ENCODE data around the gene ADORA1.

Gene ADORA1

GRCh38 chr1:203184467-203184866, 56.9 kb downstream of the ADORA1 start:
- no peaks in the 10 kb centered on the region for H3K9me3 ChIP-seq (ENCODE audit: control insufficient read depth, insufficient read depth, low read length)
- no peak overlapping the region for H3K4me3 ChIP-seq (ENCODE audit: low read depth, low read length)
- no peaks in the 10 kb centered on the region for H3K36me3 ChIP-seq (ENCODE audit: control insufficient read depth, insufficient read depth, low read length)
- H3K4me1 ChIP-seq (ENCODE audit: control insufficient read depth, insufficient read depth, low read length) = peaks cover 21% of the 10 kb centered on the region
- H3K9ac ChIP-seq (ENCODE audit: low read depth, low read length) = no peak overlapping the region
- H3K27me3 ChIP-seq (ENCODE audit: control insufficient read depth, insufficient read depth, low read length) = no peaks in the 10 kb centered on the region

- H3K4me1 ChIP-seq (ENCODE audit: control insufficient read depth, insufficient read depth, low read length) = peaks cover 21% of the 10 kb centered on the region
Measured at GRCh38 chr1:203185061-203185461, 57.5 kb downstream of the ADORA1 start.

GRCh38 chr1:203185585-203185984, 58.1 kb downstream of the ADORA1 start:
- Histone ChIP-seq H3K4me1 (ENCODE audit: control insufficient read depth, insufficient read depth, low read length) (peaks cover 21% of the 10 kb centered on the region), H3K27me3 (ENCODE audit: control insufficient read depth, insufficient read depth, low read length) (no peaks in the 10 kb centered on the region), H3K9ac (ENCODE audit: low read depth, low read length) (no peak overlapping the region), H3K4me3 (ENCODE audit: low read depth, low read length) (no peak overlapping the region), H3K36me3 (ENCODE audit: control insufficient read depth, insufficient read depth, low read length) (no peaks in the 10 kb centered on the region), H3K9me3 (ENCODE audit: control insufficient read depth, insufficient read depth, low read length) (no peaks in the 10 kb centered on the region)

More at GRCh38 chr1:203185061-203185461, 57.5 kb downstream of the ADORA1 start:
- Histone ChIP-seq H3K9ac (ENCODE audit: low read depth, low read length) (no peak overlapping the region), H3K9me3 (ENCODE audit: control insufficient read depth, insufficient read depth, low read length) (no peaks in the 10 kb centered on the region), H3K36me3 (ENCODE audit: control insufficient read depth, insufficient read depth, low read length) (no peaks in the 10 kb centered on the region), H3K4me3 (ENCODE audit: low read depth, low read length) (no peak overlapping the region), H3K27me3 (ENCODE audit: control insufficient read depth, insufficient read depth, low read length) (no peaks in the 10 kb centered on the region)

GRCh38 chr1:203186091-203186445, 58.5 kb downstream of the ADORA1 start:
- Histone ChIP-seq H3K4me1 (ENCODE audit: control insufficient read depth, insufficient read depth, low read length) (peaks cover 21% of the 10 kb centered on the region), H3K4me3 (ENCODE audit: low read depth, low read length) (no peak overlapping the region), H3K36me3 (ENCODE audit: control insufficient read depth, insufficient read depth, low read length) (no peaks in the 10 kb centered on the region), H3K9ac (ENCODE audit: low read depth, low read length) (no peak overlapping the region), H3K27me3 (ENCODE audit: control insufficient read depth, insufficient read depth, low read length) (no peaks in the 10 kb centered on the region), H3K9me3 (ENCODE audit: control insufficient read depth, insufficient read depth, low read length) (no peaks in the 10 kb centered on the region)

GRCh38 chr1:203186446-203187303, 59.1 kb downstream of the ADORA1 start, which contains the start of gene CHI3L1:
TSS of gene CHI3L1 (minus strand) at chr1:203186704. CDS start at chr1:203186623, 81 bp downstream.
- Histone ChIP-seq H3K27me3 (ENCODE audit: control insufficient read depth, insufficient read depth, low read length) (no peaks in the 10 kb centered on the region), H3K36me3 (ENCODE audit: control insufficient read depth, insufficient read depth, low read length) (no peaks in the 10 kb centered on the region), H3K9me3 (ENCODE audit: control insufficient read depth, insufficient read depth, low read length) (no peaks in the 10 kb centered on the region), H3K4me1 (ENCODE audit: control insufficient read depth, insufficient read depth, low read length) (peaks cover 21% of the 10 kb centered on the region), H3K4me3 (ENCODE audit: low read depth, low read length) (peak within 1 kb of the TSS; percentile 19), H3K9ac (ENCODE audit: low read depth, low read length) (peak within 1 kb of the TSS; percentile 1)

GRCh38 chr1:203187304-203187685, 59.8 kb downstream of the ADORA1 start:
- H3K4me1 ChIP-seq (ENCODE audit: control insufficient read depth, insufficient read depth, low read length) = peaks cover 21% of the 10 kb centered on the region
- no peak overlapping the region for H3K9ac ChIP-seq (ENCODE audit: low read depth, low read length)
- H3K27me3 ChIP-seq (ENCODE audit: control insufficient read depth, insufficient read depth, low read length) = no peaks in the 10 kb centered on the region
- no peak overlapping the region for H3K4me3 ChIP-seq (ENCODE audit: low read depth, low read length)
- no peaks in the 10 kb centered on the region for H3K9me3 ChIP-seq (ENCODE audit: control insufficient read depth, insufficient read depth, low read length)
- H3K36me3 ChIP-seq (ENCODE audit: control insufficient read depth, insufficient read depth, low read length) = no peaks in the 10 kb centered on the region

GRCh38 chr1:203187689-203188264, 60.3 kb downstream of the ADORA1 start:
- no peaks in the 10 kb centered on the region for H3K36me3 ChIP-seq (ENCODE audit: control insufficient read depth, insufficient read depth, low read length)
- no peak overlapping the region for H3K9ac ChIP-seq (ENCODE audit: low read depth, low read length)
- H3K4me3 ChIP-seq (ENCODE audit: low read depth, low read length) = no peak overlapping the region
- H3K4me1 ChIP-seq (ENCODE audit: control insufficient read depth, insufficient read depth, low read length) = peaks cover 21% of the 10 kb centered on the region
- H3K27me3 ChIP-seq (ENCODE audit: control insufficient read depth, insufficient read depth, low read length) = no peaks in the 10 kb centered on the region
- H3K9me3 ChIP-seq (ENCODE audit: control insufficient read depth, insufficient read depth, low read length) = no peaks in the 10 kb centered on the region

GRCh38 chr1:203188686-203189232, 61.2 kb downstream of the ADORA1 start:
- no peaks in the 10 kb centered on the region for H3K36me3 ChIP-seq (ENCODE audit: control insufficient read depth, insufficient read depth, low read length)
- peaks cover 21% of the 10 kb centered on the region for H3K4me1 ChIP-seq (ENCODE audit: control insufficient read depth, insufficient read depth, low read length)
- H3K4me3 ChIP-seq (ENCODE audit: low read depth, low read length) = no peak overlapping the region
- no peaks in the 10 kb centered on the region for H3K27me3 ChIP-seq (ENCODE audit: control insufficient read depth, insufficient read depth, low read length)
- H3K9ac ChIP-seq (ENCODE audit: low read depth, low read length) = no peak overlapping the region
- H3K9me3 ChIP-seq (ENCODE audit: control insufficient read depth, insufficient read depth, low read length) = no peaks in the 10 kb centered on the region

GRCh38 chr1:203189951-203190352, 62.4 kb downstream of the ADORA1 start:
- no peaks in the 10 kb centered on the region for H3K9me3 ChIP-seq (ENCODE audit: control insufficient read depth, insufficient read depth, low read length)
- H3K4me3 ChIP-seq (ENCODE audit: low read depth, low read length) = no peak overlapping the region
- H3K4me1 ChIP-seq (ENCODE audit: control insufficient read depth, insufficient read depth, low read length) = peaks cover 21% of the 10 kb centered on the region
- no peaks in the 10 kb centered on the region for H3K36me3 ChIP-seq (ENCODE audit: control insufficient read depth, insufficient read depth, low read length)
- H3K27me3 ChIP-seq (ENCODE audit: control insufficient read depth, insufficient read depth, low read length) = no peaks in the 10 kb centered on the region
- H3K9ac ChIP-seq (ENCODE audit: low read depth, low read length) = no peak overlapping the region

- no peaks in the 10 kb centered on the region for H3K36me3 ChIP-seq (ENCODE audit: control insufficient read depth, insufficient read depth, low read length)
- no peaks in the 10 kb centered on the region for H3K27me3 ChIP-seq (ENCODE audit: control insufficient read depth, insufficient read depth, low read length)
- H3K4me1 ChIP-seq (ENCODE audit: control insufficient read depth, insufficient read depth, low read length) = peaks cover 15% of the 10 kb centered on the region
- H3K9ac ChIP-seq (ENCODE audit: low read depth, low read length) = no peak overlapping the region
- H3K9me3 ChIP-seq (ENCODE audit: control insufficient read depth, insufficient read depth, low read length) = no peaks in the 10 kb centered on the region
- no peak overlapping the region for H3K4me3 ChIP-seq (ENCODE audit: low read depth, low read length)
Measured at GRCh38 chr1:203190949-203191348, 63.4 kb downstream of the ADORA1 start.

GRCh38 chr1:203196371-203196770, 68.8 kb downstream of the ADORA1 start:
- H3K9ac ChIP-seq (ENCODE audit: low read depth, low read length) = no peak overlapping the region
- no peaks in the 10 kb centered on the region for H3K4me1 ChIP-seq (ENCODE audit: control insufficient read depth, insufficient read depth, low read length)

GRCh38 chr1:203197625-203198024, 70.1 kb downstream of the ADORA1 start:
- no peaks in the 10 kb centered on the region for H3K9me3 ChIP-seq (ENCODE audit: control insufficient read depth, insufficient read depth, low read length)
- H3K4me3 ChIP-seq (ENCODE audit: low read depth, low read length) = no peak overlapping the region
- H3K27me3 ChIP-seq (ENCODE audit: control insufficient read depth, insufficient read depth, low read length) = peaks cover 5% of the 10 kb centered on the region
- no peak overlapping the region for H3K9ac ChIP-seq (ENCODE audit: low read depth, low read length)
- no peaks in the 10 kb centered on the region for H3K4me1 ChIP-seq (ENCODE audit: control insufficient read depth, insufficient read depth, low read length)
- no peaks in the 10 kb centered on the region for H3K36me3 ChIP-seq (ENCODE audit: control insufficient read depth, insufficient read depth, low read length)

More at GRCh38 chr1:203196371-203196770, 68.8 kb downstream of the ADORA1 start:
- H3K27me3 ChIP-seq (ENCODE audit: control insufficient read depth, insufficient read depth, low read length) = peaks cover 5% of the 10 kb centered on the region
- H3K9me3 ChIP-seq (ENCODE audit: control insufficient read depth, insufficient read depth, low read length) = no peaks in the 10 kb centered on the region
- no peak overlapping the region for H3K4me3 ChIP-seq (ENCODE audit: low read depth, low read length)
- H3K36me3 ChIP-seq (ENCODE audit: control insufficient read depth, insufficient read depth, low read length) = no peaks in the 10 kb centered on the region
